GM21390 (cell line): ENCODE data around the gene CD151.

Experiments used
- ATAC-seq: cut with Tn5 transposase; IDR thresholded peaks from one replicate; pipeline ENCODE4 v1.9.1; 2021; ENCODE audit not compliant: unreplicated experiment

The CD151 gene

GRCh38 chr11:841981-842369 is 9.2 kb downstream of the CD151 start:
- ATAC-seq: peak; percentile 20

GRCh38 chr11:842370-843002 is 9.7 kb downstream of the CD151 start, which contains the start of the genes POLR2L and TSPAN4:
Gene POLR2L (minus strand): TSS chr11:842529. CDS start chr11:842508, 21 bp downstream.
Gene TSPAN4 (plus strand): TSS chr11:842852. CDS start chr11:850305, 7,453 bp downstream.
- peak; percentile 54 for ATAC-seq

DNA sequence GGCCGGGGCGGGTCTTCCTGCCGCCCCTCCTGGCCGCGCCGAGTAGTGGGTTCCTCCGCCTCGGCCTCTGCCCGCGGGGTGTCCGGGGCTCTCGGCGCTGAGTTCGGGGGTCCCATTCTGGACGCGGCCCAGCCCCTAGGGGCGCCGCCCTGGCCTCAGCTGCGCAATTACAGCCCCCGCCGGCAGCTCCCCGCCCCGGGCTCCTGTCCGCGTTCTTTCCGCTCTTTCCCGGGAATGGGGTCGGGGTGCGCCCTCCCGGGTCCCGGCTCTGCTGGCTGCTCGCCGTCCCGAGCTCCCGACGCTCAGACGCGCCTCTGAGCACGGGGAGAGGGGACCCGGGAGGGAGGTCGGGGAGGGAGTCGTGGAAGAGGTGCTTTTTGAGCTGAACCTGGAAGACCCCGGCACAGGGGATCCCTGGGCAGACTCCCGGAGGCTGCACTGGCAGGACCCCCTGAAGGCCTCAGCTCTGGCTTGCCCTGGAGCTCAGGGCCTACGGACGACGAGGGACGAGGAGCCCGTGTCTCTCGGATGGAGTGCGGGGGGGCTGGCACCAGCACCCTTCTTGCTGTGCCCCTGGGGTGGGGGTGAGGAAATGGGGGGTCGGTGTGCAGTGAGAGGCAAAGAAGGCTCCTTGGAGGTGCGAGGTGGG is 10.5 kb downstream of the CD151 start:
- no peak for ATAC-seq

DNA sequence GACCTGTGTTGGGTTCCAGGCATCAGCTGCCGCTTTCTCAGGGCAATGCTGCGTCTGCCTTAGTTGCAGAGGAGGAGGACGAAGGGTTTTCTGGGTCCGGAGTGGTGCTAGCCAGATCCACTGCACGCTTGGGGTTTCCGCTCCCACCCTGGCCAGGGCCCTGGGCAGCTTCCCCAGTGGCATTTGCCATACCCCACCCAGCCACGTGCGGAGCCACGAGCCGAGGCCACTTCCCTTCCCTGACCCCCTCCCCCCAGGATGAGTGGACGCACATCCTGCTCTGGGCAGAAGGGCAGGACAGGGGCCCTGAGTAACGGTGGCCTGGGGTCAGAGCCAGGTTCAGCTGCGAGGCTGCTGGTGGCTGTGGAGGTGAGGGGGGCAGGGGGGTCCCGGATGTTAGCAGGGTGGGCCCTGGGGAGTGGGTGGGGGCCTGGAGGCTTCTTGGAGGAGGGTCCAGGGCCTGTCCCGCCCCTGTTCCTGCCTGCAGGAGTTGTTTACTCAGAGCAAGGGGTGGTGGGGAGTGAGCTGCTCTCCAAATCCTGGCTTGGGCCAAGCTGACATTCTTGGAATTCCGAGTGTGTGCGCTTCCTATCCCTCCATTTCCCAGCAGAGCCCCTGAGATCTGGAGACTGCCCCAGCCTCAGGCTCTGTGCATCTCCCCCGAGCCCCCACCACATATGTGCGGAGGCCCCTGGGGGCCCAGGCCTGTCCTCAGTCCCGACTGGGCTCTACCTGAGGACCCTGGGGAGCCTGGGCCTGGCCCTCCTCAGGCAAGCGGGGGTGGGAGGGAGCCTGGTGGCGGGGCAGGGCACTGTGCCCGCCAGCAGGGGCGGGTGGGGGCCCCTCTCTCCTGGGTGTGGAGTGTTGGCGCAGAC is 11.3 kb downstream of the CD151 start:
- no peak for ATAC-seq

DNA sequence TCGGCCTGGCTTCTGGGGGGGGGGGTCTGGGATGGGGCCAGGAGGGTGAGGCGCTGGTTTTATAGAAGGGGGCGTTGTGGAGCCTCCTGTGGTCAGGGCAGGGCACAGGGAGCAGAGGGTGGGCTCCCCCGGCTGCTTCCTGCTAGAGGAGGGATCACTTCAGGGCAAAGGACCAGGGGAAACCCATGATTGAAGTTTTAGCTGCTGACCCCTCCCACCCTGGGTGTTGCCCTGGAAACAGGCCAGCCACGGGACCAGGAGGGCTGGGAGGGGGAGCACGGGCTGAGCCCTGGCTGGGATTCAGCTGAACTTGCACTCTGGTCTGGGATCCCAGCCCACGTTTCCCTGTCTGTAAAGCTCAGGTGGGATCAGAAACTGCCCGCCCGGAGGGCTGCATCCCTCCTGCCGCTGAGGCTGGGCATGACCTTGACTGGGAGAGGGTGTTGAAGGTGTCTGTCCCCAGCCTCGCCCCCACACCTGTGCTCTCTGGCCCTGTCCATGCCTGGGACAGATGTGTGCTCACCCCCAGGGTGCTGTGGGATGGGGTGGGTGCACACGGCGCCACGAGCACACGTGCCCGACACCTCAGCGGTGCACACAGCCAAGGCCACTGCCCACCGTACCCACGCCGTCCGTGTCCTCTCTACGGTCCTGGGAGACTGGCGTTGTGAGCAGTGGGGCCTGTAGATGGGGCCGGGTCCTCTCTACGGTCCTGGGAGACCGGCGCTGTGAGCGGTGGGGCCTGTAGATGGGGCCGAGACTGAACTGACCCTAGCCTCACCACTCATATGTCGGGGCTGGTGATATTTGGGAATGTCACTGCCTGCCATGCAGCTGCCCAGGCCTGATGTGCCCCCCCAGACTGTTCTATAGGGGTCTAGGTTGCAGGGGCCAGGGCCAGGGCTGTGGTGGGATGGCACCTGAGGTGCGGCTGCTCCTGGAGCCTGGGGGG is 12.2 kb downstream of the CD151 start:
- ATAC-seq: no peak

DNA sequence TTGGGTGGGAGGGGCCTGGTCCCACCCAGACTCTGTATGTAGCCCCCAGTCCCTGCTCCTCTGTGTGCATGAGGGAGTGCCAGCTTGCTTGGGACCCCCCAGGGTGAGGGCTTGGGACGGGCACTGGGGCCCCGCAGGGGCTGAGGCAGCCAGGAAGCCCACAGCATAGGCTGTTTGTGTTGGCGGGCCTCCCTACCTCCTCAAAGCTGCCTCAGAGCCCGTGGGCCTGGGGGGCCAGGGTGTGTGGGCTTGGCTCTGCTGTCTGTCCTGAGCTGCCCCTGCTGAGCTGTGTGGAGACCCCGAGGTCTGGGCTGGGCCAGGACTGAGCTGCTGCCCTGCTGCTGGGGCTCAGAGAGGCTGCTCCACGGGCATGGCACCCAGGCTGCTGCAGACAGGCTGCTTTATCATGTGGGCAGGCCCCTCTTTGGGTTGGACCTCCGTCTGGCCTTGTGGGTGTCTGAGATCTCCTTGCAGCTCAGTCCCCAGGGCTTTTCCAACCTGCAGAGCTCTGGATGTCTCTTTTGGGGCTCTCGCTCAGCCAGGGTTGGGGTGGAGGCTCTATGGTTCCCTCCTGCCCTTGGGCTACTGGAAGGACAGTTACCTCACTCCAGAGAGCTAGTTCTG is 13.2 kb downstream of the CD151 start:
- no peak for ATAC-seq

DNA sequence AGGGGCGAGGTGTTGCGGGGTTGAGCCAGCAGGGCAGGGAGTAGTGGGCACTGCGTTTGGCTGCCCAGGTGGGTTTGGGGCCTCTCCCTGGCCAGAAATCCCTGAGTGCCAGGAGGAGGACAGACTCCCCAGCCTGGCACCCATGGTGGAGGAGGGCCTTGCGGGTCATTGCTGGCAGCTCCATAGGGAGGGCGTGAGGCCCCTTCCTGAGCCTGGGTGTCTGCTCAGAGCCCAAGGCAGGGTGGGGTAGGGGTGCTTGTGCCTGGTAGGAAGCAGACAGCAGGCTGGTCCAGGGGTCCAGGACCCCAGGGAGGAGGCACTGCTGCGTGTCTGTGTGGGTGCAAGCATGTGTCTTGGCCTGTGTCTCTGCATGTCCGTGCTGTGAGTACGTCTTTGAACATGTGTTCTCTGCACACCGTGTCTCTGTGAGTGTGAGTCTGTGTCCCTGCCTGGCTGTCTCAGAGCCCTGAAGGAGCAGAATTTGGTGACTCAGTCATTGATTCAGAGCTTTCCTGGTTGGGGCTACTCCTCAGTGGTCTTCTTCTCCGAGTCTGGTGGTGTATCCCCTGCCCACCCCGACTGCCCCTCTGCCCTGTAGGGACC is 13.8 kb downstream of the CD151 start:
- ATAC-seq: no peak

- no peak for ATAC-seq
Observed at GRCh38 chr11:847876-848275, 15.1 kb downstream of the CD151 start.

GRCh38 chr11:848380-848931 is 15.7 kb downstream of the CD151 start:
- no peak for ATAC-seq

GRCh38 chr11:849104-849824 is 16.5 kb downstream of the CD151 start:
- no peak for ATAC-seq

DNA sequence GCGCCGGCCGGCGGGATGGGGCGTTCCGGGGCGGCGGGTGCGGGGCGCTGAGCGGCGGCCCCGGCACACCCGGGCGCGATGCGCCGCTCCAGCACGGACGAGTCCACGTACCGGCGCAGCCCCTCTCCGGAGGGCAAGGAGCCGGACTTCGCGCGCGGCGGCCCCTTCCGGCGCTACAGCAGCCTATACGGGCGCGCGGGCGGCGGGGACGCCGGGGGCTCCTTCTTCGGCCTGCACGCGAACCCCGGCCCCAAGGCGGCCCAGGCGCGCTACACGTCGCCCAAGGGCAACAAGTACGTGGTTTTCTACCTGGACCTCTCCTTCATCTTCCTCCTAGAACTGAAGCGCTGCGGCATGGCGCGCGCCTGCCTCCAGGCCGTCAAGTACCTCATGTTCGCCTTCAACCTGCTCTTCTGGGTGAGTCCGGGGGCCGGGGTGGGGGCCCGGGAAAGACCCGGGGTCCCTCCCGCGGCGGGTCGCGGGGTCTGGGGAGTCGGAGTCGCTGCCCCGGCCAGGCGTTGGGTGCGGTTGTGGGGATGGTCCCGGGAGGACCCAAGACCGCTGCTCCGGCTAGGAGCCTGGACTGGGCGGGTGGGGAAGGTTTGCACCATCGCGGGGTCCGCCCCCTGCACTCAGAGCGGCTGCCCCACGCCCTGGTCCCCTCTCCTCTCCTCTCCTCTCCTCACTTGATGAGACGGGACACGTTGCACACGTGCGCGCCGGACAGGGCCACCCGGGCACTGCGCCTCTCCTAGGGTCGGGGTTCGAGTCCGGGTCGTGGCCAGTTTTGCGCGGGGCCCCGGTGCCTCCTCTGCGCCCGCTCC is 17.4 kb downstream of the CD151 start:
- ATAC-seq: no peak

DNA sequence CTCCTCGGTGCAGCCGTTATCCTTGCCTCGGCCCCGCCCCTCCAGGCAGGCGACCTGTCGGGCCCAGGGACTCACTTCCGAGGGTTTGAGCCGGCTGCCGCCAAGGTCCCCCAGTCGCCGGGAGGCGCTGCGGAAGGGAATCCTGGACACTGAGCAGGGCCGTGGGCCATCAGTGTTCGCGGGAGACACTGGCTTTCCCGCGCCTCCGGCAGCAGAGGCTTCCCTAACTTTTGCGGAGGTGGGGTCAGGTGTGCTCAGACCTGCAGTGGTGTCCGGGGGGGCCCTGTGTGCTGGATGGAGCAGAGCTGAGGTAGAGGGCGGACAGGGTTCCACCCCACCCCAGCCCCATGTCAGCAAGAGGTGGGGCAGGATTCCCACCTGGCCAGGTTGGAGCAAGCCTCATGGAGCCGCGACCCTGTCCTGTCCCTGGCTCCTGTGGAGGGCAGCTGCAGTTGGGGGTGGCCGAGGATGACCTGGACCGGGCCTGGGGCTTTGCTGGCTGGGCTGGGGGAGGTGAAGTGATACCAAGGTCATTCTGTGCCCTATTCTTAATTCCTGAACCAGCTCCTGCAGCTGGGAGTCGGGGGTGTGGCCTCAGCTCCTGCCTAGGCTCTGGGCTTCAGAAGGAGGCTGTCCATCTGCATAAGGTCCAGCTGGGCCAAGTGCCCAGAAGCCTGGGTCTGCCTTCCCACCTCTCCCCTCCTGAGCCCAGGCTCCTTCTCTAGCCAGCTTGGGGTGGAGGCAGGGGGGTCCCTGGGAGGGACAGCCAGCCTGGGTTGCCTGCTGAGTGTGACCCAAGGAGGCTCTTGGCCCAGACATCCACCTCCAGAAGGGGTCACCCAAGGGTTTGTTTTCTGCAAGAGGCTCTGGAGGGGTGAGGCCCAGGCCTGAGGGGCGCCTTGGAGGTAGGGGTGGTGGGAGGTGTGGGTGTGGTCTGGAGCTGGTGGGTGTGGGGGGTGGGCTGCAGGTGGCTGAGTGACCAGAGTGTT is 18.3 kb downstream of the CD151 start:
- ATAC-seq: no peak

- ATAC-seq: no peak
Observed at GRCh38 chr11:852762-853161, 20.0 kb downstream of the CD151 start.

DNA sequence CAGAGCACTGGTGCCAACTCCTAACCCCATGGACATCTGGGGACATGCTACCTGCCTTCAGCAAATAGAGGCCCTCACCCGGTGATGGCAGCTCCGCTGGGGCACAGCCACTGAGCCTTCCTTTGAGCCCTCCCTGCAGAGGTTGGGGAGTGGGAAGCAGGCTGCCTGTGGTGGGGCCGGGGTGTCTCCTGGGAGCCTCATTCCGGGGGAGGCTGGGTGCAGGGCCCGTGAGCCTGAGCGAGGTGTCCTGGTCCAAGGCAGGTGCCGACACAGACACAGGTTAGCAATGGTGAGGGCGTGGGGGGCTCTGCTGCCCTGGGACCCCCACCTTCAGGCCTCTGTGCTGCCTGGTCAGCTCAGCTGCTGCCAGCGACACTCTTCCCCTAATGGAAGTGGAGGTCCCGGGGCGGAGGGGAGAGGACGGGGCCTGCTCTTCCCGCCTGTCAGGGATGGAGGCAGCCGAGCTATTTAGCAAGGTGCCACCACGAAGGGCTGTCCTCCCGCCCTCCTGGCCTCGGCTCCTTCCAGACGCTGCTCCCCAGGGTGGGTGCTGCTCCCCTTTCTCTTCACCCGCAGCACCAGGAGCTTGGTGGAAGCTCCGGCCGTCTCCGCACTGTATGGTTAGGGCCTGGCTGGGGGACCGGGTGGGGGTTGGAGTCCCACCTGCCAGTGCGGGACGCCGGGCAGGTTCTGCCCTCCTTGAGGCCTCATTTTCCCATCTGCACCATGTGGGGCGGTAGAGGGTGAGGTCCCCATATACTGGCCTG is 21.1 kb downstream of the CD151 start:
- ATAC-seq: no peak

DNA sequence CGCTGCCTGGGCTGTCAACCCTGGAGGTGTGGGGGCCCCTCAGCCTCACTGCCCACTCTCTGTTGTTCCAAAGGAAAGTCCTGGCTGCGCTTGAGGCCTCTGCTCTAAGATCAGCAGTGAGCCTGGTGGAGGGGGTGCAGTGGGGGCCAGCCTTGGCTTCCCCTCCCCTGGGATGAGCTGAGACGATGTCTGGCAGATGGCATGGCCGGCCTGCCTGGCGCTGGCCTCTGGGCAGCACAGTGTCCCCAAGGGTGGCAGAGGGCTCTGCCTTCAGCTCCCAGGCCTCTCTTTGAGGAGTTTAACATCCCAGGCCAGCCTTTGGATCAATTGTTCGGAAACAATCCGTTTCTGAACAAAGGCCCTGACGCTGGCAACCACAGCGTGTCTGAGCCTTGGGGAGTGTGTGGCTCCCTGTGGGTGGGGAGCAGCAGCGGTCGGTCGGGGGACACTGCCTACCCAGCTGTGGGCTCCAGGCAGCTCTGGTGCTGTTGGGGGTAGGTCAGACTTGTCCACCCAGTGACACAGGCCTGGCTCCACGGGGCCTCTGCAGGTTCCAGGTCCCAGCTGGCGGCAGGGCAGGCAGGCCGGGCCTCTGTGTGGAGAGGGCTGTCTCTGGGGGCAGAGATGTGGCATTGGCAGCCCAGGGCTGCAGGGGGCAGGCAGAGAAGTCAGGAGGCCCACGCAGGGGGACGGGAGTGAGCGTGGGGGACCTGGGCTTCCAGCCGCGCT is 22.0 kb downstream of the CD151 start:
- no peak for ATAC-seq

DNA sequence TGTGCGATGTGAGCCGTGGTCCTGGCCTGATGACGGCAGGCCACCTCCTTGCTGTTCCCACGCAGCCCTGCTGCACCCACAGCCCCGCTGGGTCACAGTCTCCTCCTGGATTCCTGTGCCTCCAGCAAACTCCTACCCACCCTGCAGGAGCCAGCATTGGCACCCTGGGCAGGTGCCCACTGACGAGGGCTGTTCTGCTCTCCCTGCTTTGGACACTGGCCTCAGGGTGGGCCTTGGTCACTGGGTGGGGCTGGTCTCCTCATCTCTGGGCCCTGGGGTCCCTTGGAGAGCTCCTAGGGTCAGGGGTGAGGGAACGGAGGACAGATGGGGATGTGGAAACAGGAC is 22.6 kb downstream of the CD151 start:
- ATAC-seq: no peak
